Measurements from ENCODE around the gene GNAS-AS1.

DNA sequence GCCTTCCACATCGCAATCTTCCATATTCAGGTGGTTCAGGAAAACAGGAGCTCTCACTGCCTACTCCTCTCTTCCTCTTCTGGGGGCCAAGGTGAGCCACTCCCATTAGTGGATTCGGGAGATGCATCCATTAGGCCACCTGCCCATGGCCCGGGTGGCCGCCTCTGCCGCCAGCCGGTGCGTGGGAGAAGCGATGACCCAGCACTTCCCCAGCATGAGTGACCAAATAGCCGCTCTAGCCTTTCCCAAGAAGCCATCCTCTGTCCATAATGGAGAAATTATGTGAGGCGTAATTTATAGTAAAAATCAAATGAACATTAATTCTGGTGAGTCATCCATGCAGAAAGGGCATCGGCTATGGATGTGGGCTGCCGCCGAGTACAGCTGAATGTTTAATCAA lies 39.4 kb downstream of the GNAS-AS1 start:
- TF ChIP-seq CTCF (IDR thresholded peaks at IDR 0.05; ENCODE audit: insufficient read depth, low read length) (no peak), REST (IDR thresholded peaks at IDR 0.05; ENCODE audit: insufficient replicate concordance, low read depth) (no peak)
